H9 (cell line): Measurements from ENCODE around the gene C1orf74. TPM values are rescaled to one million over a fixed set of nuclear protein-coding genes. Genes with fewer than 3 reads are reported as not detected.

Source experiments
- DNase-seq: peaks from one replicate; pipeline ENCODE4 v3.0.0-alpha.2; 2017
- H2AFZ ChIP-seq: one replicate; pipeline ENCODE4 v1.6.1; 2013; ENCODE audit warnings: mild to moderate bottlenecking, low read length, control low read depth, moderate library complexity
- H2AK5ac ChIP-seq: 2 replicates; pipeline ENCODE4 v1.6.1; 2013; ENCODE audit warnings: low read length, control low read depth, mixed read lengths; ENCODE audit not compliant: insufficient read length
- H2BK120ac ChIP-seq: one replicate; pipeline ENCODE4 v1.6.1; 2013; ENCODE audit warnings: low read depth, mild to moderate bottlenecking, low read length, control low read depth, inconsistent platforms; ENCODE audit not compliant: poor library complexity, severe bottlenecking
- H2BK12ac ChIP-seq: 2 replicates; pipeline ENCODE4 v1.6.1; 2013; ENCODE audit warnings: low read length, control low read depth, mixed read lengths, low read depth; ENCODE audit not compliant: insufficient read length
- H2BK15ac ChIP-seq: 2 replicates; pipeline ENCODE4 v1.6.1; 2013; ENCODE audit warnings: low read depth, low read length, control low read depth
- H2BK20ac ChIP-seq: one replicate; pipeline ENCODE4 v1.6.1; 2013; ENCODE audit warnings: low read depth, mild to moderate bottlenecking, low read length, control low read depth, inconsistent platforms; ENCODE audit not compliant: poor library complexity, severe bottlenecking
- H2BK5ac ChIP-seq: 2 replicates; pipeline ENCODE4 v1.6.1; 2013; ENCODE audit warnings: low read length, control low read depth, mixed read lengths; ENCODE audit not compliant: insufficient read length
- H3K14ac ChIP-seq: 2 replicates; pipeline ENCODE4 v1.6.1; 2013; ENCODE audit warnings: low read length, control low read depth; ENCODE audit not compliant: insufficient read depth
- H3K18ac ChIP-seq: 2 replicates; pipeline ENCODE4 v1.6.1; 2013; ENCODE audit warnings: low read depth, mild to moderate bottlenecking, mixed read lengths, low read length, control low read depth; ENCODE audit not compliant: insufficient read length
- H3K23ac ChIP-seq: 2 replicates; pipeline ENCODE4 v1.6.1; 2013; ENCODE audit warnings: low read length, control low read depth, mixed read lengths, low read depth; ENCODE audit not compliant: insufficient read length
- H3K23me2 ChIP-seq: 2 replicates; pipeline ENCODE4 v1.6.1; 2013; ENCODE audit warnings: low read depth, mild to moderate bottlenecking, mixed read lengths, low read length, control low read depth; ENCODE audit not compliant: insufficient read length, poor library complexity, severe bottlenecking
- H3K27ac ChIP-seq: 2 replicates; pipeline ENCODE4 v1.5.1; 2013; ENCODE audit warnings: low read length, control low read depth, mixed read lengths, low read depth; ENCODE audit not compliant: insufficient read length
- H3K27me3 ChIP-seq: 2 replicates; pipeline ENCODE4 v1.6.1; 2013; ENCODE audit warnings: low read length, control low read depth, inconsistent platforms; ENCODE audit not compliant: insufficient read depth
- H3K4ac ChIP-seq: 2 replicates; pipeline ENCODE4 v1.6.1; 2013; ENCODE audit warnings: low read depth, mild to moderate bottlenecking, control low read depth, inconsistent platforms, low read length, moderate library complexity
- H3K4me1 ChIP-seq: 2 replicates; pipeline ENCODE4 v1.6.1; 2013; ENCODE audit warnings: low read length, control low read depth, inconsistent platforms; ENCODE audit not compliant: insufficient read depth
- H3K4me2 ChIP-seq: 2 replicates; pipeline ENCODE4 v1.6.1; 2013; ENCODE audit warnings: low read length, control low read depth, mixed read lengths; ENCODE audit not compliant: insufficient read length, insufficient read depth
- H3K56ac ChIP-seq: 2 replicates; pipeline ENCODE4 v1.6.1; 2013; ENCODE audit warnings: low read depth, mild to moderate bottlenecking, mixed read lengths, low read length, control low read depth; ENCODE audit not compliant: insufficient read length
- H3K79me1 ChIP-seq: 2 replicates; pipeline ENCODE4 v1.6.1; 2013; ENCODE audit warnings: low read depth, mild to moderate bottlenecking, moderate library complexity, low read length, control low read depth, inconsistent platforms; ENCODE audit not compliant: insufficient read depth, poor library complexity, severe bottlenecking
- H3K79me2 ChIP-seq: 2 replicates; pipeline ENCODE4 v1.6.1; 2013; ENCODE audit warnings: low read length, control low read depth, inconsistent platforms; ENCODE audit not compliant: insufficient read depth
- H3K9ac ChIP-seq: 2 replicates; pipeline ENCODE4 v1.6.1; 2013; ENCODE audit warnings: low read length, control low read depth, mixed read lengths; ENCODE audit not compliant: insufficient read length; ENCODE audit errors: extremely low read depth
- H3K9me3 ChIP-seq: one replicate; pipeline ENCODE4 v1.6.1; 2013; ENCODE audit warnings: low read depth, low read length, inconsistent platforms; ENCODE audit not compliant: control insufficient read depth
- H3T11ph ChIP-seq: one replicate; pipeline ENCODE4 v1.6.1; 2013; ENCODE audit warnings: mild to moderate bottlenecking, low read length, control low read depth, inconsistent platforms
- H4K20me1 ChIP-seq: one replicate; pipeline ENCODE4 v1.6.1; 2013; ENCODE audit not compliant: control insufficient read depth, insufficient read length, insufficient read depth
- H4K5ac ChIP-seq: 2 replicates; pipeline ENCODE4 v1.6.1; 2013; ENCODE audit warnings: low read depth, mild to moderate bottlenecking, mixed read lengths, low read length, control low read depth; ENCODE audit not compliant: insufficient read length
- H4K8ac ChIP-seq: replicated peaks from 2 replicates; pipeline ENCODE4 v1.6.1; 2013; ENCODE audit warnings: low read length, control low read depth, mixed read lengths, low read depth; ENCODE audit not compliant: insufficient read length
- H4K91ac ChIP-seq: 2 replicates; pipeline ENCODE4 v1.6.1; 2013; ENCODE audit warnings: low read depth, mild to moderate bottlenecking, moderate library complexity, mixed read lengths, low read length, control low read depth; ENCODE audit not compliant: insufficient read length
- H3K27ac Mint-ChIP-seq, 3 experiments: 2 replicates in 2 of 3; 3 replicates in 1 of 3; pipeline ENCODE4 v1.8.0; 2020 to 2021; ENCODE audit warnings: mixed read lengths in 3 of 3, mild to moderate bottlenecking in 1 of 3, moderate library complexity in 1 of 3
- H3K27me3 Mint-ChIP-seq: 2 replicates; pipeline ENCODE4 v1.8.0; 2021; ENCODE audit warnings: low read depth, mild to moderate bottlenecking, moderate library complexity, mixed read lengths
- H3K36me3 Mint-ChIP-seq, 3 experiments: 2 replicates in 2 of 3; 3 replicates in 1 of 3; pipeline ENCODE4 v1.8.0; 2020 to 2021; ENCODE audit warnings: low read depth in 3 of 3, mixed read lengths in 3 of 3; ENCODE audit not compliant: insufficient read depth in 1 of 3
- H3K4me1 Mint-ChIP-seq, 2 experiments: 2 replicates each; pipeline ENCODE4 v1.8.0; 2020; ENCODE audit warnings: mixed read lengths in 2 of 2
- H3K4me3 Mint-ChIP-seq, 2 experiments: 2 replicates in 1 of 2; 3 replicates in 1 of 2; pipeline ENCODE4 v1.8.0; 2020 to 2021; ENCODE audit warnings: mild to moderate bottlenecking in 2 of 2, mixed read lengths in 2 of 2, moderate library complexity in 1 of 2
- H3K9me3 Mint-ChIP-seq, 2 experiments: 2 replicates in 1 of 2; 3 replicates in 1 of 2; pipeline ENCODE4 v1.8.0; 2020; ENCODE audit warnings: mild to moderate bottlenecking in 2 of 2, mixed read lengths in 2 of 2, moderate library complexity in 1 of 2
- CTCF ChIP-seq: fragments of 200-600 bp; sonication (generic); conservative IDR thresholded peaks from 3 replicates; pipeline ENCODE4 v1.8.0; 2021; ENCODE audit warnings: antibody characterized with exemption, mild to moderate bottlenecking
- WGBS: extraction: QIAGEN DNeasy Blood & Tissue Kit; methylation state at CpG from one replicate; pipeline ENCODE4 v1.1.7; 2013; ENCODE audit warnings: missing lambda C conversion rate, low lambda C conversion rate, mixed read lengths; ENCODE audit not compliant: insufficient read length; ENCODE audit errors: extremely low coverage; 5-methylcytosine and 5-hydroxymethylcytosine counted together
- total RNA-seq: library from RNA; stranded (reverse); gene quantifications from 2 replicates; pipeline ENCODE4 v1.2.1, GENCODE V29; 2021

C1orf74 gene
- total RNA-seq, 1 experiment from 2014 or later, result 2.4 TPM

GRCh38 chr1:209820986-209821385, 36.6 kb upstream of the C1orf74 start:
- no peak overlapping the region for H4K8ac ChIP-seq
- DNase-seq, result no peak
- H3K14ac ChIP-seq, result no peak overlapping the region
- H3K79me2 ChIP-seq, result no peaks in the 10 kb centered on the region; the same call in 1 of the 2 replicates
- no peak overlapping the region for H3K4ac ChIP-seq
- no peaks in the 10 kb centered on the region for H3K9me3 ChIP-seq
- no peak overlapping the region for H4K91ac ChIP-seq
- H3K18ac ChIP-seq, result no peak overlapping the region
- H2BK5ac ChIP-seq, result no peak overlapping the region
- no peaks in the 10 kb centered on the region; the same call in 1 of the 2 replicates for H3K27me3 ChIP-seq
- H3K4me1 ChIP-seq, result no peaks in the 10 kb centered on the region
- TF ChIP-seq CTCF, result no peak
- H3K27ac ChIP-seq, result no peak overlapping the region
- H2BK15ac ChIP-seq, result no peak overlapping the region
- Mint-ChIP-seq H3K4me3 (no peak overlapping the region), H3K27me3 (peaks cover 31% of the 10 kb centered on the region), H3K27ac (no peak overlapping the region; a peak in 1 of 7 replicates), H3K36me3 (no peaks in the 10 kb centered on the region), H3K4me1 (peaks cover 6 to 13% of the 10 kb centered on the region in 2 experiments), H3K9me3 (no peaks in the 10 kb centered on the region)
- no peaks in the 10 kb centered on the region for H3K23me2 ChIP-seq
- no peak overlapping the region for H2BK120ac ChIP-seq
- H4K20me1 ChIP-seq, result no peaks in the 10 kb centered on the region
- no peak overlapping the region for H2BK20ac ChIP-seq
- H3K4me2 ChIP-seq, result no peak overlapping the region
- no peak overlapping the region for H3K9ac ChIP-seq
- H2AFZ ChIP-seq, result no peak overlapping the region
- H3K56ac ChIP-seq, result no peak overlapping the region
- no peaks in the 10 kb centered on the region for H3K79me1 ChIP-seq
- H3K23ac ChIP-seq, result no peak overlapping the region
- H2BK12ac ChIP-seq, result no peak overlapping the region
- H2AK5ac ChIP-seq, result no peak overlapping the region
- H3T11ph ChIP-seq, result no peak overlapping the region
- no peak overlapping the region for H4K5ac ChIP-seq
- no CpG with 5 or more reads among the region's 4 CpGs for whole genome bisulfite sequencing
